ENCODE results near the gene PCDHA4. TPM values are rescaled to one million over a fixed set of nuclear protein-coding genes. Genes with fewer than 3 reads are reported as not detected.

The PCDHA4 gene
- polyA plus RNA-seq, 1 of the 3 experiments (the other 2 are of a cell fraction), result 1.2 TPM

- Histone ChIP-seq H3F3A (replicated peaks; ENCODE audit: insufficient read depth) (no peaks in the 10 kb centered on the region), H4K20me1 (ENCODE audit: insufficient read depth) (no peaks in the 10 kb centered on the region), H3K79me2 (ENCODE audit: insufficient read depth) (no peaks in the 10 kb centered on the region), H3K4me3 (ENCODE audit: low read depth in 2 of 2, low read length in 1 of 2) (peak overlapping the region in 1 of 2 experiments; percentile 19; a peak in 1 of 4 replicates), H3K4me2 (no peak overlapping the region), H3K27ac (ENCODE audit: low read depth in 2 of 2, low read length in 1 of 2) (no peak overlapping the region), H3K9ac (no peak overlapping the region), H3K9me3 (peaks cover 19% of the 10 kb centered on the region; the same call in 1 of the 2 replicates), H2AFZ (ENCODE audit: low read depth) (no peak overlapping the region), H3K4me1 (ENCODE audit: control insufficient read depth in 1 of 2, insufficient read depth in 2 of 2, low read depth in 1 of 2, low read length in 1 of 2) (no peaks in the 10 kb centered on the region), H3K36me3 (replicated peaks in 1 of 2; ENCODE audit: control insufficient read depth in 1 of 2, insufficient read depth in 2 of 2, low read length in 1 of 2) (no peaks in the 10 kb centered on the region), H3K9me2 (no peaks in the 10 kb centered on the region), H3K27me3 (ENCODE audit: insufficient read depth) (no peaks in the 10 kb centered on the region)
- ChIA-PET CTCF (interaction anchor here (2.0 kb wide), 1 partner anchor 11 kb away, joined by 6 read pairs; the partner anchor contains the start of gene PCDHA4), POLR2A (no interaction called here)
- 83% methylated on average over 36 of the region's 39 CpGs for WGBS (ENCODE audit: low lambda C conversion rate)
- TF ChIP-seq FOXM1 (IDR thresholded peaks at IDR 0.05; ENCODE audit: low read depth), result no peak
- TF ChIP-seq TEAD4 (IDR thresholded peaks at IDR 0.05; ENCODE audit: borderline replicate concordance, insufficient read depth), result no peak
- TF ChIP-seq, protein P1, sequence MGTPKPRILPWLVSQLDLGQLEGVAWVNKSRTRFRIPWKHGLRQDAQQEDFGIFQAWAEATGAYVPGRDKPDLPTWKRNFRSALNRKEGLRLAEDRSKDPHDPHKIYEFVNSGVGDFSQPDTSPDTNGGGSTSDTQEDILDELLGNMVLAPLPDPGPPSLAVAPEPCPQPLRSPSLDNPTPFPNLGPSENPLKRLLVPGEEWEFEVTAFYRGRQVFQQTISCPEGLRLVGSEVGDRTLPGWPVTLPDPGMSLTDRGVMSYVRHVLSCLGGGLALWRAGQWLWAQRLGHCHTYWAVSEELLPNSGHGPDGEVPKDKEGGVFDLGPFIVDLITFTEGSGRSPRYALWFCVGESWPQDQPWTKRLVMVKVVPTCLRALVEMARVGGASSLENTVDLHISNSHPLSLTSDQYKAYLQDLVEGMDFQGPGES (IDR thresholded peaks at IDR 0.05; ENCODE audit: low read depth, low read length), result no peak
- TF ChIP-seq GATA2 (CRISPR knock-in tag; IDR thresholded peaks at IDR 0.05), result no peak
- no peak for TF ChIP-seq REST (IDR thresholded peaks at IDR 0.05; ENCODE audit: low read depth, low read length)
- no peak for TF ChIP-seq TCF12 (IDR thresholded peaks at IDR 0.05)
- no peak for TF ChIP-seq USF1 (IDR thresholded peaks at IDR 0.05; ENCODE audit: borderline replicate concordance, low read depth)
- TF ChIP-seq, protein P2, sequence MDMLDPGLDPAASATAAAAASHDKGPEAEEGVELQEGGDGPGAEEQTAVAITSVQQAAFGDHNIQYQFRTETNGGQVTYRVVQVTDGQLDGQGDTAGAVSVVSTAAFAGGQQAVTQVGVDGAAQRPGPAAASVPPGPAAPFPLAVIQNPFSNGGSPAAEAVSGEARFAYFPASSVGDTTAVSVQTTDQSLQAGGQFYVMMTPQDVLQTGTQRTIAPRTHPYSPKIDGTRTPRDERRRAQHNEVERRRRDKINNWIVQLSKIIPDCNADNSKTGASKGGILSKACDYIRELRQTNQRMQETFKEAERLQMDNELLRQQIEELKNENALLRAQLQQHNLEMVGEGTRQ (IDR thresholded peaks at IDR 0.05; ENCODE audit: borderline replicate concordance, low read depth, low read length), result no peak
- no peak for TF ChIP-seq ZBTB33 (IDR thresholded peaks at IDR 0.05; ENCODE audit: borderline replicate concordance, low read depth)
- TF ChIP-seq, protein P3, sequence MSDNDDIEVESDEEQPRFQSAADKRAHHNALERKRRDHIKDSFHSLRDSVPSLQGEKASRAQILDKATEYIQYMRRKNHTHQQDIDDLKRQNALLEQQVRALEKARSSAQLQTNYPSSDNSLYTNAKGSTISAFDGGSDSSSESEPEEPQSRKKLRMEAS (IDR thresholded peaks at IDR 0.05; ENCODE audit: low read depth), result no peak
- TF ChIP-seq RXRA (IDR thresholded peaks at IDR 0.05; ENCODE audit: borderline replicate concordance, low read depth), result no peak
- no peak for DNase-seq
Measured at GRCh38 chr5:140796718-140797095, 10.2 kb upstream of the PCDHA4 start.

Data from SK-N-SH (cell line).